Measurements from ENCODE around the gene CAMSAP2.
"Not testable (repeated sequence)": the region's sequence is repeated elsewhere in the genome, so short reads cannot be mapped to it uniquely, and the experiment has no call there.

CAMSAP2 gene

DNA sequence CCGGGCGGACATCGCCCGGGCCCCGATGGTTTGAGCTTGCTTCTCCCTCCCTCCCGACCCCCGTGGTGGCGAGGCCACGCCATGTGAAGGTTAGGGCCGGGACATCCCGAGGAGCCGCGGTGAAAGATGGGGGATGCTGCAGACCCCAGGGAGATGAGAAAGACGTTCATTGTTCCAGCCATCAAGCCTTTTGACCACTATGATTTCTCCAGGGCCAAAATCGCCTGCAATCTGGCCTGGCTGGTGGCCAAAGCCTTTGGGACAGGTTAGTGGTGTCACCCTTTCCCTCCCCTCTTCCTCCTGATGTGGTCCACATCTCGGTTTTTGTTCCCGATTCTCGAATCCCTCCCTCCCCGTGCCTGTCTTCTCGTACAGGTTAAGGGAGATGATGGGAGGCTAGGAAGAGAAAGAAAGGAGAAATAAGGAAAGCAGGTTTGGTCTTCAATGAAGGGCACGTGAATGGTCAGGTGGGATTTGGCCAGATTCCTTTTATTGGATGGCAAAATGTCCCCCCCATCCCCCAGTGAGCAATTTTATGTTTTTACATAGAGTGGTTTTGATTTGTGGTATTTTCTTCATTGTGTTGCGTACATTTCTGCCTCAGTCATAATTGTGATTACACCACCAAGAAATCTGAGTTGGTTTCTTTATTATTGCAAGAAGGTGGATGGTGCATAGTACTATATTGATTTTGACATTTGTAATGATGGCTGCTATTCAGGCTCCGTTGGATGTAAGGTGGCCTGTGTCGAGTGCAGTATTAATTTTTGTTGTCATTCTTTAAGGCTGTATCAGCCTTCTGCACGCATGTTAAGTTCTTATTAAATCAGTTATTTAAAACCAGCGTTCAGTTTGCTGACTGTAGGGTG lies 1.2 kb downstream of the CAMSAP2 start:
- DNase-seq: no peak

- DNase-seq: no peak
Measured at GRCh38 chr1:200740571-200741208, 2.0 kb downstream of the CAMSAP2 start.

- DNase-seq: no peak
Measured at GRCh38 chr1:200741551-200742207, 3.0 kb downstream of the CAMSAP2 start.

DNA sequence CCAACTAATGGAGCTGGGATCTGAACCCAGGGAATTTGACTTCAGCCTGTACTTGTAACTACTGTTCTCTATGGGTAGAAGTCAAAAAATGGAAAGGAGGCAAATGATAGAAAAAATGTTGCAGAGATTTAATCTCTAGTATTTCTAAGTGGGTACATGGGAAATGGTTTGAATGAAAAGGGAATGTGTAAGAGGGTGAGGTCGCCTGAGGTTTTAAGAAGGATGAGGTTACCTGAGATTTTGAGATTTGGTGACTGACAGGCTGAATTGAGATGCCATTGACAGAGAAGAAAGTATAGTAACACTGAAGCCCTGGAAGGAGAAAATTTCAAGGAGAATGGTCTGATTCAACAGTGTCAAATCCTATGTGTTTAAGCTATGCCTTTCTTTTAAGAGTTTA lies 5.5 kb downstream of the CAMSAP2 start:
- no peak for DNase-seq

GRCh38 chr1:200749090-200749489 lies 10.4 kb downstream of the CAMSAP2 start:
- DNase-seq: no peak

GRCh38 chr1:200750749-200751148 lies 12.1 kb downstream of the CAMSAP2 start:
- not testable (repeated sequence) for DNase-seq

- no peak for DNase-seq
Measured at GRCh38 chr1:200751717-200752116, 13.0 kb downstream of the CAMSAP2 start.

DNA sequence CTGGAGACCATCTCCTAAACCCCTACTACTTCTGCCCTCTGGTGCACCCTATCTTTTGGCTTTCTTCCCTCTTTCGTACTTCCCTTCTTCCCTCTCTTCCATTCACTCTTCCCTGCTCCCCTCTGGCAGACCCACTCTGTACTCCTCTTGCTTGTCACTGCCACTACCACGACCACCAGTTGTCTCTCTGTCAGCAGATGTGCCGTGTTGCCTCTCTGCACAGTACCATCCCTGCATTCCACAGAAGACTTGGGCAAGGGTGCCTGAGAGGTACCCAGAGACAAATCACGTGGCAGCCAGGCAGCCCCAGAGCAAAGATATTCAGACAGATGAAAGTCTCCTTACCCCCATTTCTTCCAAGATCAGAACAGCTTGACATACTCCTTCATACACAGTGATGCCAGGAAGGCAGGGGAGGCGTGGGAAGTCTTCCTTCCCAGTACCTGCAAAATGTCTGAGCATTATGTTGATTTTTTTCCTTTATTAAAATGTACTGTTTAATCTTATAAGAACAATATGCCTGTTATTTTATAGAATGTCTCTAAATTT lies 15.0 kb downstream of the CAMSAP2 start:
- no peak for DNase-seq

DNA sequence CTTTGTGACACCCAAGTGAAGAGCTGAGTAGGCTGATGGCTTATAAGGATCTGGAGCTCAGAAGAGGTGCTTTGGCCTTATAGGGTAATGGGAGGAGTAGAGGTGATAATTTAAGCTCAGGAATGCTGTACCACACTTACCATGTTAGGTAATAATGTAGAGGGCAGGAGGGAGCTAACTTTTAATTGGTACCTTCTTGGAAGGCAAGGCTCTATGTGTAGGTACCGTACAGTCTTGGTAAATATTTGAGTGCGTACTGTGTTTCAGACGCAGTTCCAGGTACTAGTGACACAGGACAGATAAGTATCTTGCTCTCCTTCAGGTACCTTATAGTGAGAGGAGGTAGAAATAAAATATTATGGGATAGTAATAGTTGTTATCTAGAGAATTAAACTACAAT lies 16.8 kb downstream of the CAMSAP2 start:
- DNase-seq: no peak

- no peak for DNase-seq
Measured at GRCh38 chr1:200762089-200762488, 23.4 kb downstream of the CAMSAP2 start.

GRCh38 chr1:200767321-200767720 lies 28.6 kb downstream of the CAMSAP2 start:
- no peak for DNase-seq

- no peak for DNase-seq
Measured at GRCh38 chr1:200771625-200772555, 33.2 kb downstream of the CAMSAP2 start.

DNA sequence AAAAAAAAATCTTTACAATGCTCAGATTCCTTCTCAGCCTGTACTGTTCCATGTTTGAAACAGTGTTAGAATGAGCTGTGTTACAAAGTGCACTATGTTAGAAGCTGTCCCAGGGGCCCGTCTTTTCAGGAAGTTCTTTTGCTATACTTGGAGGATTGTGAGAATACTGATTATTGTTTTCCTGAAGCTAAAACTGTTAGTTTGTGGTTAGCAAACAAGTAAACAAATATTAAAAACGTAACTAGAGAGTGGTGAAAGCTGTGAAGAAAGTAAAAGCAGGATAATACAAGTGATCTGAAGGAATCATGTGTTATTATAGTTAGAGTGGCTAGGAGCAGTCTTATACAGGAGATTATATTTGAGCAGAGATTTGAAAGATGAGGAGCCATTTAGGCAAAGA lies 35.6 kb downstream of the CAMSAP2 start:
- DNase-seq: no peak

DNA sequence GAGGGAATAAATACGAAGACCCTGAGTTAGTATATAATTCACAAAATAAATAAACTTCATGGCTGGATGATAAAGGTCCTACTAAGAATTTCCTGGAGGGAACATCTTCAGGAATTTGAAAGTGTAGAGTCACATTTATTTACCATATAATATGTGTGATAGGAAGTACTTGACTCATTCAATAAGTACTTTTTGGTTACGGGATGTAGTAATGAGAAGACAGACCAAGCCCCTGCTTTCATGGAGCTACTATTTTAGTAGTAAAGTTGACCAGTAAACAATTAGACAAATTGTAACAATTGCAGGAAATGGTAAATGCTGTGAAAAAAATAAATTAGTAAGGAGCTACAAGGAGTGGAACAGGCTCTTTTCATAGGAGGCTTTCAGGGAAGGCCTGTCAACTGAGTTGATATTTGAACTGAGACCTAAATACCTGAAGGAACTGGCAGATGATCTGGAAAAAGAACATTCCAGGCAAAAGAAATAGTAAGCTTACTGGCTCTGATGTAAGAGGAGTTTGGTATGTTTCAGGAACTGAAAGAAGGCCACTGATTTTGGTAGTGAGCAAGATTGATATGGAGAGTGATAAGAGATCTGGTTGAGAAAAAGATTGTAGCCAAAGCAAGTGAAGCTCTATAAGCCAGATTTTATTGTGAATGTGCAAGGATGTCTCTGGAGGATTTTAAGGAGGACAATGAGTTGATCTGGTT lies 36.2 kb downstream of the CAMSAP2 start:
- DNase-seq: no peak

DNA sequence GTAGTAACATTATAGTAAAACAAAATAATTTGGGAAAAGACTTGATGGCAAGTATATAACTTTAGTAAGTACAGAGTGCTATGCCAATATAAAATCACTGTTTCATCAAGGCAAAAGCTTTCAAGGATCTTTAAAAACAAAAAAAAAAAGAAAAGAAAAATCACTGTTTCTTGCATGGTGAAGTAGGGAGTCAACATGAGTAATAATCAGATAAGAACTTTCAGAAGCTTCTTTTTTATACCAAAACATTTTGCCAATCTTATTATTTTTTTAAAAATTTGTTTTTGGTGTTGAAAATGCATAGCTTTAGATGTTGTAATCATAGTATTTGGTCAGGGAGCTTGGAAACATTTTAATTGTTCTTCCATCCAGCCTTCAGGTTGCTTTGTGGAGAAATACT lies 37.2 kb downstream of the CAMSAP2 start:
- no peak for DNase-seq

- no peak for DNase-seq
Measured at GRCh38 chr1:200776949-200777348, 38.3 kb downstream of the CAMSAP2 start.

DNA sequence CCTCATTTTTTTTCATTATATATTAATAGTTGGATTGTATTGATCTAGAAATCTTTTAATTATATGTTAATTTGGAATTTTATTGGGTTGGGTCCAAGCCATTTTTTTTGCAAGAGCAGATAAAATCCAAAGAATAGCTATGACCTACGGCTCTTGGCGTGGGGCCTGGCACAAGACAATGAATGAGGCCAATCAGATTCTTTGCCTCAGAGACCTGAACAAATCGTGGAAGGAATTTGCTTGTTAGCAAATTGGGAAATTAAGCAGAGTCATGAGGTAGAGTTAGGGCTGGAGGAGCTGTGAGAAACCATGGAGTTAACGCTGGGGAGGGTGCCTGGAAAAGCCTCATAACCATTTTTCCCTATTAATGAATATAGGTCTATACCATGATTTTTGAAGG lies 40.1 kb downstream of the CAMSAP2 start:
- DNase-seq: no peak

DNA sequence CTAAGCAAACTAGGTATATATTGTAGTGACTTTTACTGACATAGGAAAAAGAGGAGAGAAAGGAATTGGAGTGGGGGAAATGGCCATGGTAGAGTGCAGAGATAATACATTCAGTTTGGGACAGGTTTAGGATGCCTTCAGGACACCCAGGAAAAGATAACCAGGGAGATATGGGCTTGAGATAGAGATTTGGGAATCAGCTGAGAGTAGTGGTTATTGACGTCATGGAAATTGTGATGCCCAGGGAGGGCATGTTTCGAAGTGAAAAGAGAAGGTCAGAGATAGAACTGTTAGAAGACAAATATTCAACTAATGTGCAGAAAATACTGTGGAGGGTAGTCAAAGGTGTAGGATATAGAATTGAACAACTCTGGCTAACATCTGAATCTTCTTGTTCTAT lies 40.6 kb downstream of the CAMSAP2 start:
- DNase-seq: no peak

DNA sequence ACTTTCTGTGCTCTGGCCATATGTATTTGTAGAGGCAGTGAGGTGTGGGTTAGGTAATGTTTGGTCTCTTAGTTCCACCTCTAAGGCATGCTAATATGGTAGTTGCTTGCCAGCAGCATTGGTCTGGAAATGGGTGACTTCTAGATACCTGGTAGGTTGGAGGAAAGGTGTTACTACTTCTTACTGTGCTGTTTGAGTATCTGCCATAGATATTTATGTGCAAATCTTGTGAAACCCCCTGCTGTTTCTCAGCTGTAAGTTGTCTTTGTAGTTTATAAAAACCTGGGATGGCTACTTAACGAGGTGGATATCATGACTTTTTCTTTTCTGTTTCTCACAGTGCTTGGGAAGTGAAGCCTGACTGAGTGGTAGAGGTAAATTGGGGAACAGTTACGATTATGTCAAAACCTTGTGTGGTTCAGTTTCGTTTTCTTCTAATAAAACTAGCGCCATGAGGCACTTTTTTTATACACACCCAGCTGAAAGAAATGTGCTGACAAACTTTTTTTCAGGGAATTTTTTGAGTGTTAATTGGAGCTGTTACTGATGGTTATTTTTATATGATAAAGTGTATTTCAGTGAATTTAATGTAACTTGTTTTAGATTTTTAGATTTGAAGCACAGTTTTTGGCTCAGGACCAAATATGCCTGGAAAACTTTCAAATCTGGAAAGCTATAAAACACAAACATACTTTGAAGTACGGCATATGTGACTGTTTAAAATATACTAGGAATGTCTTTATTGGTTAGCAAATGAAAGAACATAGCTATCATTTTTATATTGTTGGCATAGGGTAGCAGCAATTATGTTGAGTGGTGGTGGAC lies 42.1 kb downstream of the CAMSAP2 start:
- no peak for DNase-seq

- DNase-seq: no peak
Measured at GRCh38 chr1:200783926-200784325, 45.2 kb downstream of the CAMSAP2 start.

DNA sequence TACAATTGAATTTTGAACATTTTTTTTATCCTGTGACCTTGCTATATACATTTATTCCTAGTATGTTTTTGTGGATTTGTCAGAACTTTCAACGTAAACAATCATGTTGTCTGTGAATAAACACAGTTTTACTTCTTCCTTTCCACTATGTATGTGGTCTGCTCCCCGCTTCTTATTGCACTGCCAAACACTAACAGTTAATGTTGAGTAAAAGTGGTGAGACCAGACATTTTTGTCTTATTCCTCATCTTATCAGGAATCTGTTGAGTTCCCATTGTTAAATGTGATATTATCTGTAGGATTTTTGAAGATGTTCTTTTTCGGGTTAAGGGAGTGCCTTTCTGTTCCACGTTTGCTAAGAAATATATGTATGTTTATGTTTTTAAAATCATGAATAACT lies 45.9 kb downstream of the CAMSAP2 start:
- no peak for DNase-seq
